WTC11 (cell line): ENCODE measurements around the gene NAV2. TPM values are rescaled to one million over a fixed set of nuclear protein-coding genes. Genes with fewer than 3 reads are reported as not detected.
A peak's percentile ranks its signal among the peaks of the same experiment; 100 is the strongest.

ENCODE experiments used
- ATAC-seq: fragments of 200-7000 bp; cut with Tn5 transposase; 2 replicates; pipeline ENCODE4 v1.10.0; 2021; ENCODE audit warnings: mild to moderate bottlenecking, moderate library complexity
- CTCF ChIA-PET: fragments of 300-600 bp; sonication (Branson Sonifier 250); formaldehyde crosslinking; loops from one replicate; lab custom pipeline; 2021; ENCODE audit warnings: antibody characterized with exemption; lab: Charles Lee
- POLR2A ChIA-PET: fragments of 350-600 bp; sonication (Branson Sonifier 250); formaldehyde crosslinking; loops from one replicate; lab custom pipeline; 2021; ENCODE audit warnings: antibody characterized with exemption; lab: Charles Lee
- DNase-seq: peaks from one replicate; pipeline ENCODE4 v3.0.0; 2021; ENCODE audit warnings: low spot score
- H3K27ac Mint-ChIP-seq: 2 replicates; pipeline ENCODE4 v1.8.0; 2021; ENCODE audit warnings: mixed read lengths
- H3K27me3 Mint-ChIP-seq: 2 replicates; pipeline ENCODE4 v1.8.0; 2021; ENCODE audit warnings: low read depth, mild to moderate bottlenecking, moderate library complexity, mixed read lengths
- H3K36me3 Mint-ChIP-seq: 2 replicates; pipeline ENCODE4 v1.8.0; 2021; ENCODE audit warnings: mixed read lengths
- H3K4me1 Mint-ChIP-seq: 2 replicates; pipeline ENCODE4 v1.8.0; 2022; ENCODE audit warnings: mixed read lengths
- H3K4me3 Mint-ChIP-seq: 2 replicates; pipeline ENCODE4 v1.8.0; 2021; ENCODE audit warnings: mild to moderate bottlenecking, moderate library complexity, mixed read lengths
- H3K9me3 Mint-ChIP-seq: 2 replicates; pipeline ENCODE4 v1.8.0; 2021; ENCODE audit warnings: mixed read lengths
- ATF1 ChIP-seq: sonication (generic); formaldehyde crosslinking; IDR thresholded peaks from 2 replicates; pipeline ENCODE4 v1.8.1; 2023; ENCODE audit warnings: mild to moderate bottlenecking, moderate library complexity, missing genetic modification reagents
- CBFB ChIP-seq: sonication (generic); formaldehyde crosslinking; IDR thresholded peaks from 2 replicates; pipeline ENCODE4 v1.8.1; 2022; ENCODE audit warnings: mild to moderate bottlenecking, low read depth, missing genetic modification reagents
- ETV6 ChIP-seq: sonication (generic); formaldehyde crosslinking; IDR thresholded peaks from 2 replicates; pipeline ENCODE4 v1.8.1; 2022; ENCODE audit warnings: mild to moderate bottlenecking, missing genetic modification reagents
- FOXK1 ChIP-seq: sonication (generic); formaldehyde crosslinking; IDR thresholded peaks from 2 replicates; pipeline ENCODE4 v1.8.0; 2022; ENCODE audit warnings: mild to moderate bottlenecking, moderate library complexity, missing genetic modification reagents
- FOXP1 ChIP-seq: sonication (generic); formaldehyde crosslinking; IDR thresholded peaks from 2 replicates; pipeline ENCODE4 v1.8.0; 2022; ENCODE audit warnings: missing genetic modification reagents, mild to moderate bottlenecking, moderate library complexity, borderline replicate concordance
- HMGA2 ChIP-seq: fragments of 250-450 bp; sonication (Bioruptor Pico); IDR thresholded peaks from 2 replicates; pipeline ENCODE4 v1.4.0; 2021; ENCODE audit warnings: mild to moderate bottlenecking, moderate library complexity
- JAZF1 ChIP-seq: fragments of 250-450 bp; sonication (Bioruptor Pico); IDR thresholded peaks from 2 replicates; pipeline ENCODE4 v1.9.0; 2021; ENCODE audit warnings: moderate library complexity, mild to moderate bottlenecking, inconsistent platforms
- NFE2L1 ChIP-seq: sonication (generic); formaldehyde crosslinking; IDR thresholded peaks from 2 replicates; pipeline ENCODE4 v1.8.1; 2023; ENCODE audit warnings: missing genetic modification reagents
- PRRX2 ChIP-seq: fragments of 250-450 bp; sonication (Bioruptor Pico); IDR thresholded peaks from 2 replicates; pipeline ENCODE4 v1.8.0; 2021; ENCODE audit warnings: mild to moderate bottlenecking
- SMAD3 ChIP-seq: sonication (generic); formaldehyde crosslinking; IDR thresholded peaks from 2 replicates; pipeline ENCODE4 v1.8.0; 2022; ENCODE audit warnings: missing genetic modification reagents, mild to moderate bottlenecking, borderline replicate concordance
- SP1 ChIP-seq: sonication (generic); formaldehyde crosslinking; conservative IDR thresholded peaks from 2 replicates; pipeline ENCODE4 v1.8.1; 2022; ENCODE audit warnings: missing genetic modification reagents
- ZBTB21 ChIP-seq: sonication (generic); formaldehyde crosslinking; IDR thresholded peaks from 2 replicates; pipeline ENCODE4 v1.8.1; 2023; ENCODE audit warnings: mild to moderate bottlenecking, missing genetic modification reagents, borderline replicate concordance
- ZNF121 ChIP-seq: sonication (generic); formaldehyde crosslinking; IDR thresholded peaks from 2 replicates; pipeline ENCODE4 v1.8.0; 2023; ENCODE audit warnings: missing genetic modification reagents
- ZNF317 ChIP-seq: sonication (generic); formaldehyde crosslinking; IDR thresholded peaks from 2 replicates; pipeline ENCODE4 v1.8.1; 2023; ENCODE audit warnings: low read depth, mild to moderate bottlenecking, moderate library complexity, missing genetic modification reagents, borderline replicate concordance
- ZNF416 ChIP-seq: fragments of 250-450 bp; sonication (Bioruptor Pico); IDR thresholded peaks from 2 replicates; pipeline ENCODE4 v1.9.0; 2021; ENCODE audit warnings: mild to moderate bottlenecking, inconsistent platforms
- ZNF512 ChIP-seq: sonication (generic); formaldehyde crosslinking; IDR thresholded peaks from 2 replicates; pipeline ENCODE4 v1.8.1; 2022; ENCODE audit warnings: missing genetic modification reagents, borderline replicate concordance
- ZNF671 ChIP-seq: fragments of 250-450 bp; sonication (Bioruptor Pico); IDR thresholded peaks from 2 replicates; pipeline ENCODE4 v1.8.0; 2021; ENCODE audit warnings: mild to moderate bottlenecking
- total RNA-seq: library from RNA; stranded (reverse); gene quantifications from 3 replicates; pipeline ENCODE4 v1.2.3, GENCODE V29; 2021
- TF ChIP-seq, protein P1 (sequence below): sonication (generic); formaldehyde crosslinking; IDR thresholded peaks from 2 replicates; pipeline ENCODE4 v1.8.0; 2022; ENCODE audit warnings: mild to moderate bottlenecking, missing genetic modification reagents
- TF ChIP-seq, protein P2 (sequence below): fragments of 250-450 bp; sonication (Bioruptor Pico); IDR thresholded peaks from 2 replicates; pipeline ENCODE4 v1.9.0; 2021; ENCODE audit warnings: mild to moderate bottlenecking
- TF ChIP-seq, protein P3 (sequence below): sonication (generic); formaldehyde crosslinking; IDR thresholded peaks from 2 replicates; pipeline ENCODE4 v1.8.1; 2022; ENCODE audit warnings: mild to moderate bottlenecking, missing genetic modification reagents, moderate library complexity, borderline replicate concordance
- TF ChIP-seq, protein P4 (sequence below): sonication (generic); formaldehyde crosslinking; IDR thresholded peaks from 2 replicates; pipeline ENCODE4 v1.8.1; 2023; ENCODE audit warnings: mild to moderate bottlenecking, missing genetic modification reagents, moderate library complexity
- TF ChIP-seq, protein P5 (sequence below): sonication (generic); formaldehyde crosslinking; IDR thresholded peaks from 2 replicates; pipeline ENCODE4 v1.8.0; 2023; ENCODE audit warnings: mild to moderate bottlenecking, missing genetic modification reagents
- TF ChIP-seq, protein P6 (sequence below): sonication (generic); formaldehyde crosslinking; IDR thresholded peaks from 2 replicates; pipeline ENCODE4 v1.8.0; 2023; ENCODE audit warnings: missing genetic modification reagents
- TF ChIP-seq, protein P7 (sequence below): fragments of 250-450 bp; sonication (Bioruptor Pico); IDR thresholded peaks from 2 replicates; pipeline ENCODE4 v1.9.0; 2021; ENCODE audit warnings: moderate library complexity, mild to moderate bottlenecking, inconsistent platforms, borderline replicate concordance
- TF ChIP-seq, protein P8 (sequence below): sonication (generic); formaldehyde crosslinking; conservative IDR thresholded peaks from 2 replicates; pipeline ENCODE4 v1.8.1; 2022; ENCODE audit warnings: mild to moderate bottlenecking, missing genetic modification reagents

Gene NAV2
- total RNA-seq, 1 experiment from 2014 or later: 42.8 TPM

GRCh38 chr11:20089367-20089766 lies 376.7 kb downstream of the NAV2 start (continued):
- no peak for TF ChIP-seq ZNF671
- TF ChIP-seq, protein P1, sequence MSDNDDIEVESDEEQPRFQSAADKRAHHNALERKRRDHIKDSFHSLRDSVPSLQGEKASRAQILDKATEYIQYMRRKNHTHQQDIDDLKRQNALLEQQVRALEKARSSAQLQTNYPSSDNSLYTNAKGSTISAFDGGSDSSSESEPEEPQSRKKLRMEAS: no peak
- no peak for TF ChIP-seq HMGA2 (CRISPR knock-in tag)
- no peak for TF ChIP-seq ATF1
- no peak for TF ChIP-seq ETV6 (CRISPR knock-in tag)
- TF ChIP-seq, protein P2, sequence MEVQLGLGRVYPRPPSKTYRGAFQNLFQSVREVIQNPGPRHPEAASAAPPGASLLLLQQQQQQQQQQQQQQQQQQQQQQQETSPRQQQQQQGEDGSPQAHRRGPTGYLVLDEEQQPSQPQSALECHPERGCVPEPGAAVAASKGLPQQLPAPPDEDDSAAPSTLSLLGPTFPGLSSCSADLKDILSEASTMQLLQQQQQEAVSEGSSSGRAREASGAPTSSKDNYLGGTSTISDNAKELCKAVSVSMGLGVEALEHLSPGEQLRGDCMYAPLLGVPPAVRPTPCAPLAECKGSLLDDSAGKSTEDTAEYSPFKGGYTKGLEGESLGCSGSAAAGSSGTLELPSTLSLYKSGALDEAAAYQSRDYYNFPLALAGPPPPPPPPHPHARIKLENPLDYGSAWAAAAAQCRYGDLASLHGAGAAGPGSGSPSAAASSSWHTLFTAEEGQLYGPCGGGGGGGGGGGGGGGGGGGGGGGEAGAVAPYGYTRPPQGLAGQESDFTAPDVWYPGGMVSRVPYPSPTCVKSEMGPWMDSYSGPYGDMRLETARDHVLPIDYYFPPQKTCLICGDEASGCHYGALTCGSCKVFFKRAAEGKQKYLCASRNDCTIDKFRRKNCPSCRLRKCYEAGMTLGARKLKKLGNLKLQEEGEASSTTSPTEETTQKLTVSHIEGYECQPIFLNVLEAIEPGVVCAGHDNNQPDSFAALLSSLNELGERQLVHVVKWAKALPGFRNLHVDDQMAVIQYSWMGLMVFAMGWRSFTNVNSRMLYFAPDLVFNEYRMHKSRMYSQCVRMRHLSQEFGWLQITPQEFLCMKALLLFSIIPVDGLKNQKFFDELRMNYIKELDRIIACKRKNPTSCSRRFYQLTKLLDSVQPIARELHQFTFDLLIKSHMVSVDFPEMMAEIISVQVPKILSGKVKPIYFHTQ: no peak
- TF ChIP-seq, protein P3, sequence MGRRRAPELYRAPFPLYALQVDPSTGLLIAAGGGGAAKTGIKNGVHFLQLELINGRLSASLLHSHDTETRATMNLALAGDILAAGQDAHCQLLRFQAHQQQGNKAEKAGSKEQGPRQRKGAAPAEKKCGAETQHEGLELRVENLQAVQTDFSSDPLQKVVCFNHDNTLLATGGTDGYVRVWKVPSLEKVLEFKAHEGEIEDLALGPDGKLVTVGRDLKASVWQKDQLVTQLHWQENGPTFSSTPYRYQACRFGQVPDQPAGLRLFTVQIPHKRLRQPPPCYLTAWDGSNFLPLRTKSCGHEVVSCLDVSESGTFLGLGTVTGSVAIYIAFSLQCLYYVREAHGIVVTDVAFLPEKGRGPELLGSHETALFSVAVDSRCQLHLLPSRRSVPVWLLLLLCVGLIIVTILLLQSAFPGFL (CRISPR knock-in tag): no peak
- TF ChIP-seq, all 79 proteins: peak for 0

DNA sequence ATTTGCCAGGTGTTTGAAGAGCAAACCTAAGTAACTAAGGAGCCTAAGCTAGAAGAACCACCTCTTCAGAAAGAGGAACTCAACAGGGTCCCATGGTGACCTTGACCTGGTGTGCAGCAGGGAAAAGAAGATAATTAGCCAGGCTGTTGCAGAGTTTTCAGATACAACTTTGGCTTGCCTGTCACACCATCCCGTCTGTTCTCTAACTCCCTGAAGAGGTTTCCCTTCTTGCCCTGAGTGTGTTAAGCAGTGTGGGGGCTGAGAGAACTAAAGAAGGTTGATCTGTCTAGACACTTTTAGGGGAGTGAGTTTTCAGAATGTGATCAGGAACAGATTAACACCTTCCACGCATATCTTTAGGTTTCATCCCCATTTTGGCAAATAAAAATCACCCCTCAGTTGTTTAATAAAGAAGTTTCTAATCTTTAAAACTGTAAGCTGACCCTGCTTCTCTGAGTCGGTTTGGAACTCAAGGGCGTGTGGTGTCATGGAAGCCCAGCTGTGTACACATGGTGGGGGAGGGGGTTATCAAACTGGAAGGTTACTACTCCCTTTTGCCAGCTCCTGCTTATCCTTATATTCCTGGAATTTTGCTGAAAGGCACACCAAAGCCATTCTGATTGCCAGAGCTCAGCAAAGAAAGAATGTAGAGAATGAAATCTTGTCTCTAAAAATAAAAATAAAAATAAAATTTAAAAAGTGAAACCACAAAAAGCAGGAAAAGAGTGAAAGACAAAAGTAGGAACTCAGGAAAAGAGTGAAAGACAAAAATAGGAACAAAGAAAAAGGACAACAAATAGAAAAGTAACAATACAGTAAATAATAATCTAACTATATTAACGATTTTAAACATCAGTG lies 377.4 kb downstream of the NAV2 start:
- Mint-ChIP-seq H3K4me1 (peaks cover 8% of the 10 kb centered on the region), H3K4me3 (no peak overlapping the region), H3K9me3 (no peaks in the 10 kb centered on the region), H3K36me3 (peaks cover 64% of the 10 kb centered on the region), H3K27ac (0 out of 2 replicates have a peak overlapping the region, but pooled peaks have one; percentile 8), H3K27me3 (no peaks in the 10 kb centered on the region)
- TF ChIP-seq PRRX2 (CRISPR knock-in tag): no peak
- TF ChIP-seq, protein P4, sequence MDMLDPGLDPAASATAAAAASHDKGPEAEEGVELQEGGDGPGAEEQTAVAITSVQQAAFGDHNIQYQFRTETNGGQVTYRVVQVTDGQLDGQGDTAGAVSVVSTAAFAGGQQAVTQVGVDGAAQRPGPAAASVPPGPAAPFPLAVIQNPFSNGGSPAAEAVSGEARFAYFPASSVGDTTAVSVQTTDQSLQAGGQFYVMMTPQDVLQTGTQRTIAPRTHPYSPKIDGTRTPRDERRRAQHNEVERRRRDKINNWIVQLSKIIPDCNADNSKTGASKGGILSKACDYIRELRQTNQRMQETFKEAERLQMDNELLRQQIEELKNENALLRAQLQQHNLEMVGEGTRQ: no peak
- TF ChIP-seq ZNF416: no peak
- no peak for TF ChIP-seq FOXP1 (CRISPR knock-in tag)
- no peak for TF ChIP-seq ZNF317 (CRISPR knock-in tag)
- TF ChIP-seq JAZF1: no peak
- TF ChIP-seq ZNF121 (CRISPR knock-in tag): no peak
- TF ChIP-seq CBFB (CRISPR knock-in tag): no peak
- no peak for TF ChIP-seq SP1 (CRISPR knock-in tag)
- no peak for TF ChIP-seq NFE2L1
- TF ChIP-seq, protein P5, sequence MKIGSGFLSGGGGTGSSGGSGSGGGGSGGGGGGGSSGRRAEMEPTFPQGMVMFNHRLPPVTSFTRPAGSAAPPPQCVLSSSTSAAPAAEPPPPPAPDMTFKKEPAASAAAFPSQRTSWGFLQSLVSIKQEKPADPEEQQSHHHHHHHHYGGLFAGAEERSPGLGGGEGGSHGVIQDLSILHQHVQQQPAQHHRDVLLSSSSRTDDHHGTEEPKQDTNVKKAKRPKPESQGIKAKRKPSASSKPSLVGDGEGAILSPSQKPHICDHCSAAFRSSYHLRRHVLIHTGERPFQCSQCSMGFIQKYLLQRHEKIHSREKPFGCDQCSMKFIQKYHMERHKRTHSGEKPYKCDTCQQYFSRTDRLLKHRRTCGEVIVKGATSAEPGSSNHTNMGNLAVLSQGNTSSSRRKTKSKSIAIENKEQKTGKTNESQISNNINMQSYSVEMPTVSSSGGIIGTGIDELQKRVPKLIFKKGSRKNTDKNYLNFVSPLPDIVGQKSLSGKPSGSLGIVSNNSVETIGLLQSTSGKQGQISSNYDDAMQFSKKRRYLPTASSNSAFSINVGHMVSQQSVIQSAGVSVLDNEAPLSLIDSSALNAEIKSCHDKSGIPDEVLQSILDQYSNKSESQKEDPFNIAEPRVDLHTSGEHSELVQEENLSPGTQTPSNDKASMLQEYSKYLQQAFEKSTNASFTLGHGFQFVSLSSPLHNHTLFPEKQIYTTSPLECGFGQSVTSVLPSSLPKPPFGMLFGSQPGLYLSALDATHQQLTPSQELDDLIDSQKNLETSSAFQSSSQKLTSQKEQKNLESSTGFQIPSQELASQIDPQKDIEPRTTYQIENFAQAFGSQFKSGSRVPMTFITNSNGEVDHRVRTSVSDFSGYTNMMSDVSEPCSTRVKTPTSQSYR: no peak
- TF ChIP-seq ZBTB21: no peak
- no peak for TF ChIP-seq ETV6 (CRISPR knock-in tag)
- TF ChIP-seq, protein P6, sequence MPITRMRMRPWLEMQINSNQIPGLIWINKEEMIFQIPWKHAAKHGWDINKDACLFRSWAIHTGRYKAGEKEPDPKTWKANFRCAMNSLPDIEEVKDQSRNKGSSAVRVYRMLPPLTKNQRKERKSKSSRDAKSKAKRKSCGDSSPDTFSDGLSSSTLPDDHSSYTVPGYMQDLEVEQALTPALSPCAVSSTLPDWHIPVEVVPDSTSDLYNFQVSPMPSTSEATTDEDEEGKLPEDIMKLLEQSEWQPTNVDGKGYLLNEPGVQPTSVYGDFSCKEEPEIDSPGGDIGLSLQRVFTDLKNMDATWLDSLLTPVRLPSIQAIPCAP (CRISPR knock-in tag): no peak
- TF ChIP-seq SMAD3: no peak
- no peak for TF ChIP-seq FOXK1 (CRISPR knock-in tag)
- TF ChIP-seq ZNF512 (CRISPR knock-in tag): no peak
- TF ChIP-seq, protein P7, sequence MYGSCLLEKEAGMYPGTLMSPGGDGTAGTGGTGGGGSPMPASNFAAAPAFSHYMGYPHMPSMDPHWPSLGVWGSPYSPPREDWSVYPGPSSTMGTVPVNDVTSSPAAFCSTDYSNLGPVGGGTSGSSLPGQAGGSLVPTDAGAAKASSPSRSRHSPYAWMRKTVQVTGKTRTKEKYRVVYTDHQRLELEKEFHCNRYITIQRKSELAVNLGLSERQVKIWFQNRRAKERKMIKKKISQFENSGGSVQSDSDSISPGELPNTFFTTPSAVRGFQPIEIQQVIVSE: no peak
- TF ChIP-seq, protein P8, sequence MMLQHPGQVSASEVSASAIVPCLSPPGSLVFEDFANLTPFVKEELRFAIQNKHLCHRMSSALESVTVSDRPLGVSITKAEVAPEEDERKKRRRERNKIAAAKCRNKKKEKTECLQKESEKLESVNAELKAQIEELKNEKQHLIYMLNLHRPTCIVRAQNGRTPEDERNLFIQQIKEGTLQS (CRISPR knock-in tag): no peak
- CTCF ChIA-PET: interaction anchor here (2.1 kb wide), 1 partner anchor 65 kb away, joined by 5 read pairs; no protein-coding TSS in a partner anchor
- POLR2A ChIA-PET: no interaction called here
- ATAC-seq: no peak
- no peak for DNase-seq
